Vagina (tissue), 2 donors: ENCODE data around the gene SF3B4.

ENCODE experiments used
- CTCF ChIP-seq, 3 experiments: fragments of 450-650 bp in 2 of 3; fragments of 200-600 bp in 1 of 3; sonication (generic) in 1 of 3; IDR thresholded peaks; one replicate each; pipeline ENCODE4 v1.5.1; 2017 to 2019; ENCODE audit warnings: antibody characterized with exemption in 3 of 3, mild to moderate bottlenecking in 2 of 3, moderate library complexity in 2 of 3
- POLR2A ChIP-seq, 2 donors: fragments of 450-650 bp; IDR thresholded peaks; one replicate each; pipeline ENCODE4 v1.6.1; 2017; ENCODE audit warnings: antibody characterized with exemption in 2 of 2, mild to moderate bottlenecking in 2 of 2, moderate library complexity in 2 of 2
- POLR2AphosphoS5 ChIP-seq, 2 donors: sonication (generic); formaldehyde crosslinking; IDR thresholded peaks; one replicate each; pipeline ENCODE4 v1.9.0; 2017; ENCODE audit warnings: antibody characterized with exemption in 2 of 2, mild to moderate bottlenecking in 2 of 2, low read depth in 1 of 2; ENCODE audit not compliant: insufficient read depth in 1 of 2

- TF ChIP-seq POLR2AphosphoS5 (IDR thresholded peaks at IDR 0.05; ENCODE audit: insufficient read depth in 1 of 2, low read depth in 1 of 2) (no peak), CTCF (IDR thresholded peaks at IDR 0.05) (no peak), POLR2A (IDR thresholded peaks at IDR 0.05) (no peak)
Observed at GRCh38 chr1:149925751-149926150, 1.9 kb downstream of the SF3B4 start.
